Stimulated activated CD8-positive, alpha-beta memory T cell treated with anti-CD3 and anti-CD28 coated beads, Interleukin-12 subunit alpha, Interleukin-12 subunit beta, amount 100 ng/mL, for 4 hours (primary cell): ENCODE data around the gene EVPL.
"Not testable (repeated sequence)": the region's sequence is repeated elsewhere in the genome, so short reads cannot be mapped to it uniquely, and the experiment has no call there.

ENCODE experiments used
- DNase-seq: peaks from one replicate; pipeline ENCODE4 v3.0.0-alpha.2; 2020; ENCODE audit warnings: low read depth

The EVPL gene

GRCh38 chr17:75996665-75997590 lies 30.2 kb downstream of the EVPL start:
- no peak for DNase-seq

GRCh38 chr17:75995385-75995925 lies 31.7 kb downstream of the EVPL start:
- no peak for DNase-seq

- no peak for DNase-seq
Observed at GRCh38 chr17:75994802-75995370, 32.2 kb downstream of the EVPL start.

- DNase-seq = no peak
Observed at GRCh38 chr17:75991396-75991795, 35.7 kb downstream of the EVPL start.

- DNase-seq = no peak
Observed at GRCh38 chr17:75987041-75987440, 40.1 kb downstream of the EVPL start.

GRCh38 chr17:75985986-75986385 lies 41.1 kb downstream of the EVPL start:
- DNase-seq = no peak

- DNase-seq = no peak
Observed at GRCh38 chr17:75983501-75984181, 43.5 kb downstream of the EVPL start.

- no peak for DNase-seq
Observed at GRCh38 chr17:75981019-75981615, 46.0 kb downstream of the EVPL start.

- no peak for DNase-seq
Observed at GRCh38 chr17:75980188-75981018, 46.7 kb downstream of the EVPL start.

GRCh38 chr17:75979705-75980187 lies 47.4 kb downstream of the EVPL start:
- no peak for DNase-seq

- DNase-seq = peak; percentile 88
Observed at GRCh38 chr17:75978938-75979704, 48.0 kb downstream of the EVPL start, which contains the start of the genes ACOX1 and TEN1. Gene ACOX1, minus strand, starts transcription at chr17:75979166. Its CDS starts 93 bp downstream, at chr17:75979073. Gene TEN1, plus strand, starts transcription at chr17:75979240. Its CDS starts 6,953 bp downstream, at chr17:75986193.

GRCh38 chr17:75976175-75976848 lies 50.8 kb downstream of the EVPL start:
- DNase-seq = no peak

- DNase-seq = no peak
Observed at GRCh38 chr17:75975757-75976174, 51.3 kb downstream of the EVPL start.

GRCh38 chr17:75975187-75975586 lies 51.9 kb downstream of the EVPL start:
- not testable (repeated sequence) for DNase-seq

GRCh38 chr17:75970626-75971025 lies 56.5 kb downstream of the EVPL start:
- no peak for DNase-seq

GRCh38 chr17:75970011-75970523 lies 57.0 kb downstream of the EVPL start:
- DNase-seq = no peak

GRCh38 chr17:75969044-75969443 lies 58.1 kb downstream of the EVPL start:
- DNase-seq = not testable (repeated sequence)

GRCh38 chr17:75965468-75965867 lies 61.6 kb downstream of the EVPL start:
- DNase-seq = no peak

GRCh38 chr17:75959839-75960511 lies 67.1 kb downstream of the EVPL start:
- DNase-seq = no peak
